GM18873 (cell line): ENCODE data around the gene RAD18.

Source experiments
- ATAC-seq: cut with Tn5 transposase; IDR thresholded peaks from one replicate; pipeline ENCODE4 v1.9.1; 2021; ENCODE audit warnings: mild to moderate bottlenecking, moderate library complexity, moderate number of reproducible peaks; ENCODE audit not compliant: unreplicated experiment, low FRiP score

Gene RAD18

GRCh38 chr3:8870134-8870533 lies 93.1 kb downstream of the RAD18 start:
- ATAC-seq: no peak

- no peak for ATAC-seq
Observed at GRCh38 chr3:8869613-8870012, 93.7 kb downstream of the RAD18 start.

GRCh38 chr3:8868996-8869395 lies 94.3 kb downstream of the RAD18 start:
- no peak for ATAC-seq

GRCh38 chr3:8867646-8868045 lies 95.6 kb downstream of the RAD18 start:
- ATAC-seq: no peak

- ATAC-seq: no peak
Observed at GRCh38 chr3:8865697-8866096, 97.6 kb downstream of the RAD18 start.

- no peak for ATAC-seq
Observed at GRCh38 chr3:8864402-8865350, 98.6 kb downstream of the RAD18 start.

- no peak for ATAC-seq
Observed at GRCh38 chr3:8863891-8864290, 99.4 kb downstream of the RAD18 start.

GRCh38 chr3:8857720-8858367 lies 105.4 kb downstream of the RAD18 start:
- ATAC-seq: no peak

- no peak for ATAC-seq
Observed at GRCh38 chr3:8856721-8857120, 106.6 kb downstream of the RAD18 start.

- ATAC-seq: no peak
Observed at GRCh38 chr3:8856071-8856470, 107.2 kb downstream of the RAD18 start.

GRCh38 chr3:8854656-8855055 lies 108.6 kb downstream of the RAD18 start:
- no peak for ATAC-seq

GRCh38 chr3:8853081-8853480 lies 110.2 kb downstream of the RAD18 start:
- ATAC-seq: no peak

GRCh38 chr3:8852511-8852910 lies 110.8 kb downstream of the RAD18 start:
- ATAC-seq: no peak

GRCh38 chr3:8851703-8852102 lies 111.6 kb downstream of the RAD18 start:
- ATAC-seq: no peak

- no peak for ATAC-seq
Observed at GRCh38 chr3:8848696-8849131, 114.6 kb downstream of the RAD18 start.

- ATAC-seq: no peak
Observed at GRCh38 chr3:8847317-8847716, 116.0 kb downstream of the RAD18 start.

GRCh38 chr3:8846176-8846575 lies 117.1 kb downstream of the RAD18 start:
- ATAC-seq: no peak

GRCh38 chr3:8845641-8846040 lies 117.6 kb downstream of the RAD18 start:
- ATAC-seq: no peak

GRCh38 chr3:8843347-8843746 lies 119.9 kb downstream of the RAD18 start:
- no peak for ATAC-seq

GRCh38 chr3:8842293-8842692 lies 121.0 kb downstream of the RAD18 start:
- no peak for ATAC-seq

- no peak for ATAC-seq
Observed at GRCh38 chr3:8841472-8841871, 121.8 kb downstream of the RAD18 start.

- ATAC-seq: no peak
Observed at GRCh38 chr3:8840556-8840955, 122.7 kb downstream of the RAD18 start.
